ENCODE results near the gene PLPP6.

Gene PLPP6

DNA sequence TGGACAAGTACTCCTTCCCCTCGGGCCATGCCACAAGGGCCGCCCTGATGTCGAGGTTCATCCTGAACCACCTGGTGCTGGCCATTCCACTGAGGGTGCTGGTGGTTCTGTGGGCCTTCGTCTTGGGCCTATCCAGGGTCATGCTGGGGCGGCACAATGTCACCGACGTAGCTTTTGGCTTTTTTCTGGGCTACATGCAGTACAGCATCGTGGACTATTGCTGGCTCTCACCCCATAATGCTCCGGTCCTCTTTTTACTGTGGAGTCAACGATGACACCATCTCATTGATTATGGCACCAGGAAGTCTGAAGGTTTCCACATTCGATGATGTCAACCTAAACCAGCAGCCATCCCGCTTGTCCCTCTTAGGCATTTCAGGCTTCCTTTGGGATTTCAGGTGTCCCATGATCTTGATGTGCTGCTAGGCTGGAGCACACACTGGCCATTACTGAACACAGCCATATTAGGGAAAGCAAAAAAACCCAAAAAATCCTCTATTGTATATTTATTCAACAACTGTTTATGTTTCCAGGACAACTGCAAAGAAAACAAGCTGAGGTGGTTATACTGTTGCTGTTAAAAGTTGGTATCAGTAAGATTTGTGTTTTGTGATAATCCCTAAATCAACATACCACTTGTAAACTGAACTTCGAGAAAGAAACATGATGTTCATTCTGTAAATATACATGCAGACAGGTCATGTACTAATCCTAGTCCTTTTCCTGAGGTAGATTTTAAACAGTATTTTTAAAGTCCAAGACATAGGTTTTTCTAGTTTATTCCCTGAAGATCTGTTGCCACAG, 1.1 kb downstream of the PLPP6 start:
- no peak for DNase-seq (ENCODE audit: low read depth in 2 of 2)

DNA sequence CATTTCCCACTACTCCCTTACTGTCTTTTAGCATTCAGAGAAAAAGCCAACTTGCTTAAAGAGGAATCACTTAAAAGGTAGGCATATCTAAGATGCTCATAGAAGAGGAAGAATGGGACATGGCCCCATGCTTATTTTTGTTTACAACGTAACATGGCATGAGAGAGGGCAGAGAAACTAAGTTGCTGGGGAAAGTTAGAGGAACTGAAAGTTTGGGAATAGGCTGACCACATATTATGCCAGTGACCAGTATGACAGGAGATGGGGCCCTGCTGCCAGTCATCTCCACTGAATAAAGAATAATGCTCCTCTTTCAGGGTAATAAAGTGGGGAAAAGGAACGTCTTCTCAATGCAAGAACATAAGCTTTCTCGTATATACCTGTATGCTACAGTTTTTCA, 1.9 kb downstream of the PLPP6 start:
- DNase-seq (ENCODE audit: low read depth in 2 of 2): no peak

DNA sequence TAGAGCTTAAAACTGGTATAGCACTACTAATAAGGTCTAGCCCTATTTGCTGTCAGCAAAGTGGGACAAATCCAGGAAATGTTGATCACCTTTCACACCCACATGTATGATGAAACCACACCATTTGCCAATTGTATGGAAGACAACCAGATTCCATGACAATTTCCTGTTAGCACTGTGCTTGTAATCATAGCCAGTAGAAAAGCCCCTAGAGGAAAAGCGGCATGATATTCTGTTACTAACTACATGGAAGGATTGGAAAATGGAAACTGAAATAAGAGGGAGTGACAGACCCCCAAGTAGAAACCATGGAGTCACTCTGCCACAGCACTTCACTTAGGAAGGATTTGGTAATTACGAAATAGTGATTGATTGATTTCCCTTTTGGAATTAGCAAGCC, 3.3 kb downstream of the PLPP6 start:
- no peak for DNase-seq (ENCODE audit: low read depth in 2 of 2)

DNA sequence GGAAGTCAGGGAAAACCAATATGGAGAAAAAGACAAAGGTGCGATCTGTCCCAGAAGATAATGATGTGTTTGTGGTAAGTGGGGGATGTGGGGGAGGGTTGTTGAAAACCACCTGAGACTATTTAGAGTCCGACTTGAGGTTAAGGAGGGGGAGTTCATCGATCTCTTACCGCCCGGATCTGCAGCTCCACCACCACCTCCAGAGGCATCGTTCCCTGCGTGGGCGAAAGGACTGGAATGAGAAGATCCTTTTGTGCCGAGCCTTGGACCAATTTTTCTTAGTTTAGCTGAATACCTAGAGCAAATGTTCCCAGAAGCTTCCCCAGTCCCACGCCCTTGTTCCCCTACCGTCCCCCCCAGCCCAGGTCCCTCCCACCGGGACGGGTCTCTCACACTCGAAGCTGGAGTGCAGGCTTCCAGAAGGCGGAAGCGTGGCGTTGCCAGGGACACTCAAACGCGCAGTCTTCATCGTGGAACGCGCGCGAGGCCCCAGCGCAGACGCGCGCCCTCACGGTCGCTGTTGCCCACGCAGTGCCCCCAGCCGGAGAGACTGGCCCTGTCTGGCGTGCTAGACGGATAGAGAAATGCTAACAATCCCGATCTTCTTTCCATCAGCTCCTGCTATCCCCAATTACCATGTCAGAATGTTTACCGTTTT, 4.1 kb downstream of the PLPP6 start, which contains the start of gene SPATA6L:
Gene SPATA6L, minus strand, starts transcription at position 439 of the 658 bp plus-strand sequence. Its CDS starts 230 bp downstream, at position 209.
- DNase-seq (ENCODE audit: low read depth in 2 of 2): peak in 1 of 2 donors; percentile 23

GRCh38 chr9:4667681-4668080, 5.6 kb downstream of the PLPP6 start:
- no peak for DNase-seq (ENCODE audit: low read depth in 2 of 2)

- no peak for DNase-seq (ENCODE audit: low read depth in 2 of 2)
These were observed 6.5 kb downstream of the PLPP6 start for GRCh38 chr9:4668604-4669003.

DNA sequence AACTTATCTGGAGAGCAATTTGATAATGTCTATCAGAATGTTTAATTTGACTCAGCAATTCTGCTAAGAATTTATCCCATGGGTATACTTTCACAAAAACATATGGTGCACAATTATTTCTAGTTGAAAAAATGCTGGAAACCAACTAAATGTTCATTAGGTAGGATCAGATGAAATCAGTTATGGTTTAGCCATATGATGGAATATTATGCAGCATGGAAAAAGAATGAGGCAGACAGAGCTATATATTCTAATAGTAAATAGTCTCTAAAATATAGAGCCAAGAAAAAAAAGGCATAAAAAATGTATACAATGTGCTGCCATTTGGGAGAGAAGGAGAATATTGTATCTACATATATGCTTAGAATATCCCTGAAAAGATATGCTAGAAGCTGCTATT, 7.8 kb downstream of the PLPP6 start:
- DNase-seq (ENCODE audit: low read depth in 2 of 2): no peak

- no peak for DNase-seq (ENCODE audit: low read depth in 2 of 2)
These were observed 8.5 kb downstream of the PLPP6 start for GRCh38 chr9:4670591-4670990.

DNA sequence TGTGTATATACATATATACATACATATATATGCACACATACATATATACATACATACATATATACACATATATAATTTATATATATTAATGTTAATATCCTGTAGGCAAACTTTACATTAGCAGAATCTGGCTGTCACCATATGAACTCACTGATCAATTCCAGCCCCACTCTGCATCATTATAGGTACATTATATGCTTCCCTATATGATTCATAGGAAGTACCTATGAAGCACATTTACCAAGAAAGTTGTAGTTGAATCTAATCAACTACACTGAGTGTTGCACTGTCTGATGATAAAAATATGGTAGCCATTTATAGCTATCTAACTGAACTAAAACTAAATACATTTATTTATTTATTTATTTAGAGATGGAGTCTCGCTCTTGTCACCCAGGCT, 9.6 kb downstream of the PLPP6 start:
- DNase-seq (ENCODE audit: low read depth in 2 of 2): no peak

GRCh38 chr9:4674783-4675182, 12.7 kb downstream of the PLPP6 start:
- no peak for DNase-seq (ENCODE audit: low read depth in 2 of 2)

- DNase-seq (ENCODE audit: low read depth in 2 of 2): no peak
These were observed 15.3 kb downstream of the PLPP6 start for GRCh38 chr9:4677392-4677791.

GRCh38 chr9:4678679-4679267, 16.7 kb downstream of the PLPP6 start:
- DNase-seq (ENCODE audit: low read depth in 2 of 2): peak in 1 of 2 donors; percentile 5

GRCh38 chr9:4679268-4680172, 17.4 kb downstream of the PLPP6 start, which contains the start of gene CDC37L1:
Gene CDC37L1, plus strand, starts transcription at chr9:4679569. Its CDS starts 199 bp downstream, at chr9:4679768.
- DNase-seq (ENCODE audit: low read depth in 2 of 2): peak; percentile 95 to 97

DNA sequence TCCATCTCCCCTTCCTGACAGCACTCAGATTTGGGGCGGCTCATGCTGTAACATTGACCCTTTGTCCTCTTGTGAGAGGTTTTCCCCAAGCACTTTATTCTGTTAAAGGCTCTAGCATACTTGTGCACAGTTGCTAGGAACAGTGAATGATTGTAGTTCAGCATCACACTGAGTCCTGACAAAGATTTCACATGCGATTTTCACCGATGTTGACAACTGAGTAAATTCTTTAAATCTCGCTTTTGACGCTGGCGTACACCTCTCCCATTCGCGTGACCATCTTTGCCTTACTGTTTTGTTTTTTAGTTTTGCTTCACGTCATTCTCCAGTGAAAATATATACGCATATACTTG, 18.1 kb downstream of the PLPP6 start:
- DNase-seq (ENCODE audit: low read depth in 2 of 2): no peak

GRCh38 chr9:4680750-4681149, 18.7 kb downstream of the PLPP6 start:
- DNase-seq (ENCODE audit: low read depth in 2 of 2): no peak

DNA sequence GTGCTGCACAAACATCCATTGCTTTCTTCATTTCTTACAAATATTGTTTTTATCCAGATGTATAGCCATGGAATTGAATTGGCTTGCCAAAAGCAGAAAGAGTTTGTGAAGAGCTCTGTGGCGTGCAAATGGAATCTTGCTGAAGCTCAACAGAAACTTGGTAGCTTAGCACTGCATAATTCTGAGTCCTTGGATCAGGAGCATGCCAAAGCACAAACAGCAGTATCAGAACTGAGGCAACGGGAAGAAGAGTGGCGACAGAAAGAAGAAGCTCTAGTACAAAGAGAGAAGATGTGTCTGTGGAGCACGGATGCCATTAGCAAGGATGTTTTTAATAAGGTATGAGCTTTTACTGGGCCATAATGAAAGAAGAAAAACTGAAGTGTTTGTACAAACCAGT, 22.7 kb downstream of the PLPP6 start:
- DNase-seq (ENCODE audit: low read depth in 2 of 2): no peak

GRCh38 chr9:4686112-4686511, 24.0 kb downstream of the PLPP6 start:
- DNase-seq (ENCODE audit: low read depth in 2 of 2): no peak

- DNase-seq (ENCODE audit: low read depth in 2 of 2): no peak
These were observed 24.5 kb downstream of the PLPP6 start for GRCh38 chr9:4686584-4686983.

DNA sequence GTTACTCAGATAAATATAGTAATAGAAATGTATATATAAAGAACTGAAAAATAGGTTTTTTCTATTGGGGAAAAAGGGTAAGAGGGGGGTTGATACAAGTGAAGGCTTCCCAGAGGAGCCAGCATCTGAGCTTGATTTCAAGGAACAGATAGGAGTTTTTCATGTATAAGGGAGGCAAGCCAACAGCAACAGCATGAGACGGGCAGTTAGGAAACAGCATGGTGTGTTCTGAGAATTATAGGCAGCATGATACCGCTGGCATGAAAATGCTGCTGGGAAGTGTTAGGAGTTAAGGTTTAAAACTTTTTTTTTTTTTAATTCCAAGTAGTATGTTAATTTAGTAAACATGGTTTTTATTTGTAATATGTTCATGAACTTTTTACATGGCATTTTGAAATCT, 26.9 kb downstream of the PLPP6 start:
- no peak for DNase-seq (ENCODE audit: low read depth in 2 of 2)

DNA sequence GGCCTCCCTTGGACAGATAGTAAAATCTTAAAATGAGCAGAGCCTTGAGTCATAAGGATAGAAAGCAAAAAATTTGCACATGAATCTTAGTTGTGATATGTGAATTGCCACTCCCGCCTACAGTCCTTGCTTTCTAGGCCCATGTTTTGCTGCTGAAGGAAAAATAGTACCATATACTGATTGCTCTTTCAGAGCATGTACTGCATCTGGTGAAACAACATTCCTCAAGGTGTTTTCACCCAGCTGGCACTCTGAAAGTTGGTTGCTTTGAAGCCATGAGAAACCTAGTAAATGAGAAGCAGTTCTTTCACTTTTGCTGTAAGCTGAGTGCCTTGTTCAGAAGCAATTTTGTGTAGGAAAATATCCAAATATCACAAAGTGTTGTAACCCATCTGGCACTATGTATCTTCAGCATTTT, 27.6 kb downstream of the PLPP6 start:
- DNase-seq (ENCODE audit: low read depth in 2 of 2): no peak

GRCh38 chr9:4690144-4690543, 28.1 kb downstream of the PLPP6 start:
- no peak for DNase-seq (ENCODE audit: low read depth in 2 of 2)

GRCh38 chr9:4691795-4692194, 29.7 kb downstream of the PLPP6 start:
- no peak for DNase-seq (ENCODE audit: low read depth in 2 of 2)

All from stimulated activated CD8-positive, alpha-beta memory T cell treated with anti-CD3 and anti-CD28 coated beads, Interleukin-7, amount 100 ng/mL, for 4 hours (primary cell).